Peyer's patch (tissue), 4 donors: ENCODE results near the gene CPT1B.

ENCODE experiments used
- POLR2A ChIP-seq, 2 donors: fragments of 450-650 bp; IDR thresholded peaks; one replicate each; pipeline ENCODE4 v1.5.1; 2017; ENCODE audit warnings: antibody characterized with exemption in 2 of 2, mild to moderate bottlenecking in 2 of 2, moderate library complexity in 2 of 2
- TF ChIP-seq, protein P1 (sequence below), 6 experiments: fragments of 450-650 bp in 4 of 6; fragments of 200-600 bp in 2 of 6; sonication (generic) in 1 of 6; IDR thresholded peaks; one replicate each; pipeline ENCODE4 v1.5.1; 2017 to 2019; ENCODE audit warnings: antibody characterized with exemption in 6 of 6, mild to moderate bottlenecking in 3 of 6, moderate library complexity in 1 of 6

DNA sequence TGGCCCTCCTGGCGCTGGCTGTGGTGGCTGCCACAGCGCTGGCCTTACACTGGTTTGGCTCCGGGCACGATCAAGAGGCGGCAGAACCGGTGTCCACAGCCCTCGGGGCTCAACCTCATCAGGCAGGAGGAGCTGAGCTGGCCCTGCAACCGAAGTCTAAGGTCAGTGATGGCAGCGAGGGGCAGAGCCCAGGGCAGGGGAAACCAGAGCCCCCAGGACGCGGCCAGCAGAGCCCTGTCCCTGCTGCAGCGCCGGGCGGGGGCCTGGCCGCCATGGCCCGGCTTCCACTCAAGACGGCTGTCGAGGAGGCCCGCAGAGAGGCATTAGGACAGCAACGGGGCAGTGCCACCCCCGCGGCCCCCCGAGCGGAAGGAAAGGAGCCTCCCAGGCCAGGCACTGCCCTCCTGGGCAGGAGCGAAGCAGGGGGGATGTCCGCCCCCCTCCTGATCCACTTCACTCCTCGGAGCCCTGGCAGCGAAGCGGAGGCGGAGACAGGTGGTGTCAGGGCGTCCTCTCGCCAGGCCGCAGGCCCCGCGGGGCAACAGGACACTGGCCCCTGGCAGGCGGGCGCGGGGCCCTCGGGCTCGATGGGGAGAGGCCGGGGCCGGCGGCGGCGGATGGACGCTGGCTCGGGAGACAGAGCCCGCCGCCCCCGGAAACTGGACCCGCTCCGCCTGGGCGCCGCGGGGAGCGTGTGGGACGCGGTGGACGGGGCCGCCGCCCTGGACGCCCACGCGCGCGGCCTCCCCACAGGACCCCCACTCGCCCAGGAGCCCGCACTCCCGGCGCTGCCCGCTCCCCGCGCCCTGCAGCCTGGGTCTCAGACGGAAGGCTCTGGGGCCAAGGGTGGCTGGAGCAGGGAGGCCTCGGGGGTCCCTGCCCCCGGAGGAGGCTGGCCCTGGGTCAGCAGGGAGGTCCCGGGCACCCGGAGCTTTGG is 31.6 kb downstream of the CPT1B start:
- TF ChIP-seq, protein P1, sequence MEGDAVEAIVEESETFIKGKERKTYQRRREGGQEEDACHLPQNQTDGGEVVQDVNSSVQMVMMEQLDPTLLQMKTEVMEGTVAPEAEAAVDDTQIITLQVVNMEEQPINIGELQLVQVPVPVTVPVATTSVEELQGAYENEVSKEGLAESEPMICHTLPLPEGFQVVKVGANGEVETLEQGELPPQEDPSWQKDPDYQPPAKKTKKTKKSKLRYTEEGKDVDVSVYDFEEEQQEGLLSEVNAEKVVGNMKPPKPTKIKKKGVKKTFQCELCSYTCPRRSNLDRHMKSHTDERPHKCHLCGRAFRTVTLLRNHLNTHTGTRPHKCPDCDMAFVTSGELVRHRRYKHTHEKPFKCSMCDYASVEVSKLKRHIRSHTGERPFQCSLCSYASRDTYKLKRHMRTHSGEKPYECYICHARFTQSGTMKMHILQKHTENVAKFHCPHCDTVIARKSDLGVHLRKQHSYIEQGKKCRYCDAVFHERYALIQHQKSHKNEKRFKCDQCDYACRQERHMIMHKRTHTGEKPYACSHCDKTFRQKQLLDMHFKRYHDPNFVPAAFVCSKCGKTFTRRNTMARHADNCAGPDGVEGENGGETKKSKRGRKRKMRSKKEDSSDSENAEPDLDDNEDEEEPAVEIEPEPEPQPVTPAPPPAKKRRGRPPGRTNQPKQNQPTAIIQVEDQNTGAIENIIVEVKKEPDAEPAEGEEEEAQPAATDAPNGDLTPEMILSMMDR (IDR thresholded peaks at IDR 0.05): no peak
- TF ChIP-seq POLR2A (IDR thresholded peaks at IDR 0.05): no peak
